ENCODE results near the gene KRTAP10-1. TPM values are rescaled to one million over a fixed set of nuclear protein-coding genes. Genes with fewer than 3 reads are reported as not detected.

Gene KRTAP10-1
- total RNA-seq, 2 experiments from 2014 or later, result 0.13 TPM; not detected in 1

GRCh38 chr21:44494956-44495355, 45.0 kb downstream of the KRTAP10-1 start:
- H3K4me2 ChIP-seq (ENCODE audit: low read length), result no peak overlapping the region
- H3K9me2 ChIP-seq (ENCODE audit: insufficient read depth, low read length), result no peaks in the 10 kb centered on the region
- ChIA-PET POLR2A (interaction anchor here (0.6 kb wide), 1 partner anchor 9 kb away, joined by 6 read pairs; no protein-coding TSS in a partner anchor), CTCF (ENCODE audit: unreplicated experiment) (no interaction called here)
- no peaks in the 10 kb centered on the region for H3K36me3 ChIP-seq (ENCODE audit: insufficient read depth, low read length)
- intact Hi-C loops (cut with micrococcal nuclease; ENCODE audit: unreplicated experiment), result no loop called here
- no peaks in the 10 kb centered on the region for H3K79me2 ChIP-seq (ENCODE audit: insufficient read depth, low read depth, low read length)
- H4K20me1 ChIP-seq (ENCODE audit: insufficient read depth, low read length), result no peaks in the 10 kb centered on the region
- no peaks in the 10 kb centered on the region for H3K4me1 ChIP-seq (ENCODE audit: insufficient read depth, low read length, poor library complexity, severe bottlenecking)
- no peak overlapping the region for H2AFZ ChIP-seq (ENCODE audit: low read length)
- TF ChIP-seq CTCF (conservative IDR thresholded peaks at IDR 0.05; ENCODE audit: low read length), result no peak
- no peak for TF ChIP-seq EZH2phosphoT487 (IDR thresholded peaks at IDR 0.05; ENCODE audit: borderline replicate concordance, low read depth, low read length)
- BruUV-seq (replicated peaks), result no TSS peak
- H3K9me3 ChIP-seq (ENCODE audit: low read length), result no peaks in the 10 kb centered on the region
- no peak overlapping the region for H3K4me3 ChIP-seq (ENCODE audit: low read depth, low read length, poor library complexity, severe bottlenecking)
- no peak for DNase-seq (ENCODE audit: low spot score)
- no peak overlapping the region for H3K27ac ChIP-seq (ENCODE audit: low read depth, low read length, poor library complexity, severe bottlenecking)

GRCh38 chr21:44494418-44494817, 45.6 kb downstream of the KRTAP10-1 start:
- H3K9me3 ChIP-seq (ENCODE audit: low read length), result no peaks in the 10 kb centered on the region
- H3K4me1 ChIP-seq (ENCODE audit: insufficient read depth, low read length, poor library complexity, severe bottlenecking), result no peaks in the 10 kb centered on the region
- H2AFZ ChIP-seq (ENCODE audit: low read length), result no peak overlapping the region
- TF ChIP-seq CTCF (conservative IDR thresholded peaks at IDR 0.05; ENCODE audit: low read length) (no peak), EZH2phosphoT487 (IDR thresholded peaks at IDR 0.05; ENCODE audit: borderline replicate concordance, low read depth, low read length) (no peak)
- intact Hi-C loops (cut with micrococcal nuclease; ENCODE audit: unreplicated experiment), result no loop called here
- H3K9me2 ChIP-seq (ENCODE audit: insufficient read depth, low read length), result no peaks in the 10 kb centered on the region
- DNase-seq (ENCODE audit: low spot score), result no peak
- H3K36me3 ChIP-seq (ENCODE audit: insufficient read depth, low read length), result no peaks in the 10 kb centered on the region
- CTCF ChIA-PET (ENCODE audit: unreplicated experiment), result no interaction called here
- no peaks in the 10 kb centered on the region for H4K20me1 ChIP-seq (ENCODE audit: insufficient read depth, low read length)
- POLR2A ChIA-PET, result interaction anchor here (0.6 kb wide), 2 partner anchors 10 to 510 kb away, joined by 3 to 6 read pairs; no protein-coding TSS in a partner anchor
- H3K27ac ChIP-seq (ENCODE audit: low read depth, low read length, poor library complexity, severe bottlenecking), result no peak overlapping the region
- no peaks in the 10 kb centered on the region for H3K79me2 ChIP-seq (ENCODE audit: insufficient read depth, low read depth, low read length)
- no peak overlapping the region for H3K4me2 ChIP-seq (ENCODE audit: low read length)
- no peak overlapping the region for H3K4me3 ChIP-seq (ENCODE audit: low read depth, low read length, poor library complexity, severe bottlenecking)
- BruUV-seq (replicated peaks), result no TSS peak

GRCh38 chr21:44492567-44493385, 47.2 kb downstream of the KRTAP10-1 start:
- BruUV-seq (replicated peaks), result no TSS peak
- no peaks in the 10 kb centered on the region for H3K79me2 ChIP-seq (ENCODE audit: insufficient read depth, low read depth, low read length)
- TF ChIP-seq CTCF (conservative IDR thresholded peaks at IDR 0.05; ENCODE audit: low read length) (no peak), EZH2phosphoT487 (IDR thresholded peaks at IDR 0.05; ENCODE audit: borderline replicate concordance, low read depth, low read length) (no peak)
- no peak overlapping the region for H3K4me2 ChIP-seq (ENCODE audit: low read length)
- POLR2A ChIA-PET, result no interaction called here
- H3K36me3 ChIP-seq (ENCODE audit: insufficient read depth, low read length), result no peaks in the 10 kb centered on the region
- no peak overlapping the region for H3K4me3 ChIP-seq (ENCODE audit: low read depth, low read length, poor library complexity, severe bottlenecking)
- no peak for DNase-seq (ENCODE audit: low spot score)
- no peaks in the 10 kb centered on the region for H4K20me1 ChIP-seq (ENCODE audit: insufficient read depth, low read length)
- no peak overlapping the region for H3K27ac ChIP-seq (ENCODE audit: low read depth, low read length, poor library complexity, severe bottlenecking)
- intact Hi-C loops (cut with micrococcal nuclease; ENCODE audit: unreplicated experiment), result no loop called here
- H3K9me3 ChIP-seq (ENCODE audit: low read length), result no peaks in the 10 kb centered on the region
- H3K4me1 ChIP-seq (ENCODE audit: insufficient read depth, low read length, poor library complexity, severe bottlenecking), result no peaks in the 10 kb centered on the region
- H3K9me2 ChIP-seq (ENCODE audit: insufficient read depth, low read length), result no peaks in the 10 kb centered on the region
- CTCF ChIA-PET (ENCODE audit: unreplicated experiment), result no interaction called here
- no peak overlapping the region for H2AFZ ChIP-seq (ENCODE audit: low read length)

Data from OCI-LY7 (cell line).